ENCODE measurements around the gene NIT2. TPM values are rescaled to one million over a fixed set of nuclear protein-coding genes. Genes with fewer than 3 reads are reported as not detected.

Gene NIT2
- total and polyA plus RNA-seq, 2 of the 4 experiments (the other 2 are of a cell fraction): 12.4 to 27.1 TPM

GRCh38 chr3:100354850-100355249 lies 20.3 kb downstream of the NIT2 start:
- no peaks in the 10 kb centered on the region for H3K9me1 ChIP-seq (ENCODE audit: insufficient read depth, low read length)
- intact Hi-C loops (cut with micrococcal nuclease): no loop called here
- no peak overlapping the region for H3K14ac ChIP-seq (replicated peaks; ENCODE audit: low read depth, low read length)
- H3K23ac ChIP-seq (ENCODE audit: low read depth, low read length): no peak overlapping the region
- no peak overlapping the region for H2BK5ac ChIP-seq (ENCODE audit: low read depth, low read length, poor library complexity, severe bottlenecking)
- H3K56ac ChIP-seq (ENCODE audit: extremely low read depth, insufficient read depth, low read length): no peak overlapping the region
- dilution Hi-C loops (cut with HindIII; ENCODE audit: low sequenced_read_pairs, unreplicated experiment): no loop called here
- no CpG with 5 or more reads among the region's 3 CpGs for WGBS, 2 experiments (ENCODE audit: extremely low coverage in 2 of 2, insufficient read length in 1 of 2)
- H3K27me3 ChIP-seq (ENCODE audit: control insufficient read depth, insufficient read depth, low read length): no peaks in the 10 kb centered on the region
- BruUV-seq (replicated peaks): no TSS peak
- no peak overlapping the region for H4K5ac ChIP-seq (ENCODE audit: low read depth, low read length)
- 0 out of 4 replicates have a peak, but pooled peaks cover 0 to 4% of the 10 kb centered on the region in 2 experiments for H3K79me1 ChIP-seq (ENCODE audit: low read depth in 1 of 2, low read length in 2 of 2)
- H3K4ac ChIP-seq (ENCODE audit: low read depth, low read length): no peak overlapping the region
- DNase-seq (peak; percentile 63), ATAC-seq (ENCODE audit: low read depth) (no peak)
- no peak overlapping the region for H2AFZ ChIP-seq (replicated peaks; ENCODE audit: low read length, poor library complexity)
- H2AK9ac ChIP-seq (replicated peaks; ENCODE audit: low read depth, low read length, poor library complexity): no peak overlapping the region
- no peak overlapping the region for H3K4me2 ChIP-seq (ENCODE audit: low read depth, low read length)
- peaks cover 26% of the 10 kb centered on the region for H3K36me3 ChIP-seq (ENCODE audit: control insufficient read depth, insufficient read depth, low read length)
- TF ChIP-seq SMC3 (IDR thresholded peaks at IDR 0.05; ENCODE audit: low read depth, low read length) (no peak), POLR2A (IDR thresholded peaks at IDR 0.05; ENCODE audit: low read depth, low read length) (no peak), CTCF (conservative IDR thresholded peaks at IDR 0.05; ENCODE audit: low read depth, low read length) (no peak), MAFK (IDR thresholded peaks at IDR 0.05; ENCODE audit: low read depth, low read length) (no peak), RFX5 (IDR thresholded peaks at IDR 0.05; ENCODE audit: low read depth, low read length) (no peak), RCOR1 (IDR thresholded peaks at IDR 0.05; ENCODE audit: insufficient replicate concordance, low read length) (no peak), MXI1 (IDR thresholded peaks at IDR 0.05; ENCODE audit: borderline replicate concordance, low read depth, low read length) (no peak), FOS (IDR thresholded peaks at IDR 0.05; ENCODE audit: low read depth, low read length) (no peak), MAZ (IDR thresholded peaks at IDR 0.05; ENCODE audit: borderline replicate concordance, low read depth, low read length) (no peak), CHD1 (IDR thresholded peaks at IDR 0.05; ENCODE audit: low read depth, low read length) (no peak), CEBPB (IDR thresholded peaks at IDR 0.05; ENCODE audit: low read depth, low read length) (no peak), RAD21 (IDR thresholded peaks at IDR 0.05; ENCODE audit: low read length) (no peak), NFE2L2 (IDR thresholded peaks at IDR 0.05; ENCODE audit: low read depth, low read length) (no peak), ELK1 (IDR thresholded peaks at IDR 0.05; ENCODE audit: borderline replicate concordance, low read depth, low read length) (no peak), BHLHE40 (IDR thresholded peaks at IDR 0.05; ENCODE audit: low read depth, low read length) (no peak)
- TF ChIP-seq, protein P1, sequence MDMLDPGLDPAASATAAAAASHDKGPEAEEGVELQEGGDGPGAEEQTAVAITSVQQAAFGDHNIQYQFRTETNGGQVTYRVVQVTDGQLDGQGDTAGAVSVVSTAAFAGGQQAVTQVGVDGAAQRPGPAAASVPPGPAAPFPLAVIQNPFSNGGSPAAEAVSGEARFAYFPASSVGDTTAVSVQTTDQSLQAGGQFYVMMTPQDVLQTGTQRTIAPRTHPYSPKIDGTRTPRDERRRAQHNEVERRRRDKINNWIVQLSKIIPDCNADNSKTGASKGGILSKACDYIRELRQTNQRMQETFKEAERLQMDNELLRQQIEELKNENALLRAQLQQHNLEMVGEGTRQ (IDR thresholded peaks at IDR 0.05; ENCODE audit: low read depth, low read length): no peak
- no peaks in the 10 kb centered on the region for H3K4me1 ChIP-seq (ENCODE audit: control insufficient read depth, insufficient read depth, low read length)
- no peak overlapping the region for H3K18ac ChIP-seq (ENCODE audit: low read depth, low read length)
- ChIA-PET POLR2A (ENCODE audit: unreplicated experiment) (interaction anchor here (0.6 kb wide), 1 partner anchor 367 kb away, joined by 3 read pairs; no protein-coding TSS in a partner anchor), CTCF (no interaction called here)
- no peak overlapping the region for H2BK120ac ChIP-seq (ENCODE audit: low read depth, low read length)
- no peaks in the 10 kb centered on the region for H4K20me1 ChIP-seq (ENCODE audit: insufficient read depth, low read length)
- H3K4me3 ChIP-seq (ENCODE audit: insufficient read depth, low read depth, low read length): no peak overlapping the region
- no peak overlapping the region for H3K27ac ChIP-seq (ENCODE audit: insufficient read depth, low read length)
- no peak overlapping the region for H4K91ac ChIP-seq (ENCODE audit: insufficient read depth, low read depth, low read length)
- no peak overlapping the region for H2BK20ac ChIP-seq (ENCODE audit: low read depth, low read length)
- H2BK15ac ChIP-seq (ENCODE audit: low read depth, low read length): no peak overlapping the region
- no peak overlapping the region for H4K8ac ChIP-seq (ENCODE audit: low read depth in 2 of 2, low read length in 2 of 2)
- H2AK5ac ChIP-seq (ENCODE audit: low read depth, low read length): no peak overlapping the region
- H3K9me3 ChIP-seq (ENCODE audit: control insufficient read depth, insufficient read depth, low read length): no peaks in the 10 kb centered on the region; the same call in 1 of the 2 replicates
- in situ Hi-C loops (cut with MboI; ENCODE audit: low sequenced_read_pairs): no loop called here
- no peak overlapping the region for H3K9ac ChIP-seq (ENCODE audit: low read depth, low read length)
